Natural killer cell (primary cell): ENCODE results near the gene SOBP. TPM values are rescaled to one million over a fixed set of nuclear protein-coding genes. Genes with fewer than 3 reads are reported as not detected.

Experiments used
- ATAC-seq, 3 donors: fragments of 150-1000 bp in 2 of 3; fragments of 200-7000 bp in 1 of 3; cut with Tn5 transposase; 1 replicate in 1 of 3; 2 replicates in 2 of 3; pipeline ENCODE4 v1.10.0; 2021; ENCODE audit warnings: mild to moderate bottlenecking in 2 of 3, moderate library complexity in 2 of 3
- DNase-seq, 2 donors: peaks; one replicate each; pipeline versions ENCODE4 v3.0.0 to v3.0.0-alpha.2; 2013 to 2021; ENCODE audit warnings: mixed read lengths in 1 of 2
- H3K27ac ChIP-seq: one replicate; pipeline ENCODE4 v1.5.1; 2013; ENCODE audit warnings: mild to moderate bottlenecking, low read length
- H3K27me3 ChIP-seq: one replicate; pipeline ENCODE4 v1.6.1; 2013; ENCODE audit warnings: low read length; ENCODE audit not compliant: control insufficient read depth, insufficient read depth
- H3K36me3 ChIP-seq: one replicate; pipeline ENCODE4 v1.6.1; 2013; ENCODE audit warnings: low read length; ENCODE audit not compliant: control insufficient read depth, insufficient read depth
- H3K4me1 ChIP-seq: one replicate; pipeline ENCODE4 v1.6.1; 2013; ENCODE audit warnings: low read length; ENCODE audit not compliant: control insufficient read depth, insufficient read depth
- H3K4me3 ChIP-seq: one replicate; pipeline ENCODE4 v1.5.1; 2013; ENCODE audit warnings: low read length
- H3K9me3 ChIP-seq: one replicate; pipeline ENCODE4 v1.6.1; 2013; ENCODE audit warnings: low read length; ENCODE audit not compliant: control insufficient read depth, insufficient read depth
- H3K27ac Mint-ChIP-seq, 2 donors: one replicate each; pipeline ENCODE4 v1.8.0; 2022; ENCODE audit warnings: mild to moderate bottlenecking in 2 of 2, mixed read lengths in 2 of 2, moderate library complexity in 1 of 2
- H3K27me3 Mint-ChIP-seq, 2 donors: one replicate each; pipeline ENCODE4 v1.8.0; 2022; ENCODE audit warnings: low read depth in 2 of 2, mixed read lengths in 2 of 2
- H3K36me3 Mint-ChIP-seq: one replicate; pipeline ENCODE4 v1.8.0; 2022; ENCODE audit warnings: mixed read lengths
- H3K4me1 Mint-ChIP-seq, 2 donors: one replicate each; pipeline ENCODE4 v1.8.0; 2022; ENCODE audit warnings: mixed read lengths in 2 of 2
- H3K4me3 Mint-ChIP-seq: one replicate; pipeline ENCODE4 v1.8.0; 2022; ENCODE audit warnings: mild to moderate bottlenecking, moderate library complexity, mixed read lengths
- H3K9me3 Mint-ChIP-seq, 2 donors: one replicate each; pipeline ENCODE4 v1.8.0; 2022; ENCODE audit warnings: mixed read lengths in 2 of 2
- WGBS: methylation state at CpG from one replicate; pipeline ENCODE4 v1.1.7; 2013; ENCODE audit warnings: missing lambda C conversion rate; ENCODE audit not compliant: insufficient coverage; 5-methylcytosine and 5-hydroxymethylcytosine counted together
- intact Hi-C: fragments of 100-400 bp; cut with micrococcal nuclease; formaldehyde crosslinking; loops from one replicate; pipeline ENCODE4 v1.14.2; 2022
- total RNA-seq, 4 donors: library from RNA; stranded (reverse); fragments of 120-200 nt in 1 of 4; gene quantifications; one replicate each; pipeline versions ENCODE4 v1.2.3 to v1.2.4, GENCODE V29; 2013 to 2022
- TF ChIP-seq, protein P1 (sequence below): fragments of 200-600 bp; IDR thresholded peaks from one replicate; pipeline ENCODE4 v1.8.0; 2022; ENCODE audit warnings: antibody characterized with exemption

The SOBP gene
- total RNA-seq, 3 donors from 2014 or later (not counting 1 experiment from before 2014, with no cell fraction given), result 0.16 TPM; not detected in 1

DNA sequence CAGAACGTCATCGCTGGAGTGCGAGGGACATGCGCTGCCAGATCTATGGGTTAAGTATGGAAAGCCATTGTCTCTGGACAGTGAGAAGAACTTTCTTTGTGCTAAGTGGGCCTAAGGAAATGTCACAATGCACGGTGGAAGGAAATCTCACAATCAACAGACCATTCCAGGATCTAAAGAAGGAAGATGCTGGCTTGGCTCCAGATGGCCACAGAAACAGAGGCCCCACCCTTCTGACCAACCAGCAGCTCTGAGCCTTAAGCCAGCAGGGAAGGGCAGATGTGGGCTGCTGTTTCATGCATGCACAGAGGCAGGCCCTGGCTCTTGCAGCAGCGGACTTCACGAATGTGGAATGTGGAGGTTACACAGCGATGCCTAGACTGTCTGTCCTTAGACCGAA is 156.3 kb downstream of the SOBP start:
- TF ChIP-seq, protein P1, sequence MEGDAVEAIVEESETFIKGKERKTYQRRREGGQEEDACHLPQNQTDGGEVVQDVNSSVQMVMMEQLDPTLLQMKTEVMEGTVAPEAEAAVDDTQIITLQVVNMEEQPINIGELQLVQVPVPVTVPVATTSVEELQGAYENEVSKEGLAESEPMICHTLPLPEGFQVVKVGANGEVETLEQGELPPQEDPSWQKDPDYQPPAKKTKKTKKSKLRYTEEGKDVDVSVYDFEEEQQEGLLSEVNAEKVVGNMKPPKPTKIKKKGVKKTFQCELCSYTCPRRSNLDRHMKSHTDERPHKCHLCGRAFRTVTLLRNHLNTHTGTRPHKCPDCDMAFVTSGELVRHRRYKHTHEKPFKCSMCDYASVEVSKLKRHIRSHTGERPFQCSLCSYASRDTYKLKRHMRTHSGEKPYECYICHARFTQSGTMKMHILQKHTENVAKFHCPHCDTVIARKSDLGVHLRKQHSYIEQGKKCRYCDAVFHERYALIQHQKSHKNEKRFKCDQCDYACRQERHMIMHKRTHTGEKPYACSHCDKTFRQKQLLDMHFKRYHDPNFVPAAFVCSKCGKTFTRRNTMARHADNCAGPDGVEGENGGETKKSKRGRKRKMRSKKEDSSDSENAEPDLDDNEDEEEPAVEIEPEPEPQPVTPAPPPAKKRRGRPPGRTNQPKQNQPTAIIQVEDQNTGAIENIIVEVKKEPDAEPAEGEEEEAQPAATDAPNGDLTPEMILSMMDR, result no peak
- DNase-seq (no peak), ATAC-seq (no peak)
- H3K27me3 ChIP-seq, result no peaks in the 10 kb centered on the region
- H3K4me3 ChIP-seq, result no peak overlapping the region
- 97% methylated on average over 9 of the region's 9 CpGs for WGBS
- no peaks in the 10 kb centered on the region for H3K36me3 ChIP-seq
- Mint-ChIP-seq H3K4me3 (no peak overlapping the region), H3K4me1 (no peaks in the 10 kb centered on the region), H3K27ac (no peak overlapping the region), H3K9me3 (no peaks in the 10 kb centered on the region), H3K27me3 (peaks cover 11 to 26% of the 10 kb centered on the region in 2 donors), H3K36me3 (no peaks in the 10 kb centered on the region)
- no peaks in the 10 kb centered on the region for H3K9me3 ChIP-seq
- intact Hi-C loops, result no loop called here
- no peak overlapping the region for H3K27ac ChIP-seq
- H3K4me1 ChIP-seq, result no peaks in the 10 kb centered on the region

GRCh38 chr6:107646776-107647438 is 157.0 kb downstream of the SOBP start:
- intact Hi-C loops, result no loop called here
- Mint-ChIP-seq H3K36me3 (no peaks in the 10 kb centered on the region), H3K4me3 (no peak overlapping the region), H3K9me3 (no peaks in the 10 kb centered on the region), H3K27me3 (peaks cover 11 to 20% of the 10 kb centered on the region in 2 donors), H3K27ac (no peak overlapping the region), H3K4me1 (no peaks in the 10 kb centered on the region)
- ATAC-seq (no peak), DNase-seq (no peak)
- no peaks in the 10 kb centered on the region for H3K4me1 ChIP-seq
- no peak overlapping the region for H3K4me3 ChIP-seq
- H3K27ac ChIP-seq, result no peak overlapping the region
- WGBS, result 84% methylated on average over 2 of the region's 2 CpGs
- no peaks in the 10 kb centered on the region for H3K36me3 ChIP-seq
- no peaks in the 10 kb centered on the region for H3K27me3 ChIP-seq
- no peaks in the 10 kb centered on the region for H3K9me3 ChIP-seq
- TF ChIP-seq, protein P1, result no peak

DNA sequence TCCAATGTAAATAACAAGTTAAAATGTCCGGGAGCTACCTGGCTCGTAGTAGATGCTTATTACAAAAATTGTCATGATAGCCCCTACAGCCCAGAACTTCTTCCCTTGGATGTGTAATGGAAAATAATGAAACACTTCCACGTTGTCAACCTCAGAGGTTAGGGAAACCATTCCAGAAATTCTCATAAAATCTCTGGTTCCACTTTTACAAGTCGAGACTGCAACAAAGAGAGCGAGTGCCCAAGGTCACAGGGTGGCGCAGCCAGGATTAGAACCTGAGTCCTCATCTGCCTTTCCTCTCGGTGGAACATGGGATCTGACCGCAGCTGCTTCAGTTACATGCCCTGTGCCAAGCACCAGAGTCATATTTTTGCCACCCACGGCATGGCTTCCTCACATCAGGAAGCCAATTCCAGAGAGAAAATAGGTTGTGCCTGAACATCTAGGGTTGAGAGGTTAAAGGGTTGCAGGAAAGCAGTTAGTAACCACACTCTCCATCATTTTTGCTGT is 157.6 kb downstream of the SOBP start:
- DNase-seq (no peak), ATAC-seq (no peak)
- Mint-ChIP-seq H3K4me3 (no peak overlapping the region), H3K4me1 (no peaks in the 10 kb centered on the region), H3K27ac (no peak overlapping the region), H3K9me3 (no peaks in the 10 kb centered on the region), H3K27me3 (peaks cover 10 to 19% of the 10 kb centered on the region in 2 donors), H3K36me3 (no peaks in the 10 kb centered on the region)
- Histone ChIP-seq H3K4me3 (no peak overlapping the region), H3K36me3 (no peaks in the 10 kb centered on the region), H3K9me3 (no peaks in the 10 kb centered on the region), H3K27ac (no peak overlapping the region), H3K4me1 (no peaks in the 10 kb centered on the region), H3K27me3 (no peaks in the 10 kb centered on the region)
- intact Hi-C loops, result no loop called here
- WGBS, result 90% methylated on average over 7 of the region's 9 CpGs
- TF ChIP-seq, protein P1, result no peak

DNA sequence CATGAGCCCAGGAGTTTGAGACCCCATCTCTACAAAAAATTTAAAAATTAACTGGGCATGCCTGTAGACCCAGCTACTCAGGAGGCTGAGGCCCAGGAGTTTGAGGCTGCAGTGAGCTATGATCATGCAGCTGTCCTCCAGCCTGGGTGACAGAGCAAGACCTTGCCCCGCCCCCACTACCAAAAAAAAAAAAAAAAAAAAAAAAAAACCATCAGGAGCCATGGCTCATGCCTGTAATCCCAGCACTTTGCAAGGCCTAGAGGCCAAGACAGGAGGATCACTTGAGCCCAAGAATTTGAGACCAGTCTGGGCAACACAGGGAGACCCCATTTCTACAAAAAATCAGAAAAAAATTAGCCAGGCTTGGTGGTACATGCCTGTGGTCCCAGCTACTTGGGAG is 159.1 kb downstream of the SOBP start:
- ATAC-seq (no peak), DNase-seq (no peak)
- H3K4me1 Mint-ChIP-seq, result no peaks in the 10 kb centered on the region
- no peak overlapping the region for H3K4me3 ChIP-seq
- H3K27me3 Mint-ChIP-seq, result peaks cover 10 to 24% of the 10 kb centered on the region in 2 donors
- no peak overlapping the region for H3K27ac ChIP-seq
- H3K27ac Mint-ChIP-seq, result no peak overlapping the region
- H3K36me3 Mint-ChIP-seq, result no peaks in the 10 kb centered on the region
- no peaks in the 10 kb centered on the region for H3K27me3 ChIP-seq
- no peak overlapping the region for H3K4me3 Mint-ChIP-seq
- H3K9me3 ChIP-seq, result no peaks in the 10 kb centered on the region
- H3K4me1 ChIP-seq, result no peaks in the 10 kb centered on the region
- no peaks in the 10 kb centered on the region for H3K36me3 ChIP-seq
- no peaks in the 10 kb centered on the region for H3K9me3 Mint-ChIP-seq
- intact Hi-C loops, result no loop called here
- TF ChIP-seq, protein P1, result no peak
- no CpG with 5 or more reads among the region's 1 CpG for WGBS
